ENCODE data around the gene TRUB1.
"Not testable (repeated sequence)": the region's sequence is repeated elsewhere in the genome, so short reads cannot be mapped to it uniquely, and the experiment has no call there.

Gene TRUB1

DNA sequence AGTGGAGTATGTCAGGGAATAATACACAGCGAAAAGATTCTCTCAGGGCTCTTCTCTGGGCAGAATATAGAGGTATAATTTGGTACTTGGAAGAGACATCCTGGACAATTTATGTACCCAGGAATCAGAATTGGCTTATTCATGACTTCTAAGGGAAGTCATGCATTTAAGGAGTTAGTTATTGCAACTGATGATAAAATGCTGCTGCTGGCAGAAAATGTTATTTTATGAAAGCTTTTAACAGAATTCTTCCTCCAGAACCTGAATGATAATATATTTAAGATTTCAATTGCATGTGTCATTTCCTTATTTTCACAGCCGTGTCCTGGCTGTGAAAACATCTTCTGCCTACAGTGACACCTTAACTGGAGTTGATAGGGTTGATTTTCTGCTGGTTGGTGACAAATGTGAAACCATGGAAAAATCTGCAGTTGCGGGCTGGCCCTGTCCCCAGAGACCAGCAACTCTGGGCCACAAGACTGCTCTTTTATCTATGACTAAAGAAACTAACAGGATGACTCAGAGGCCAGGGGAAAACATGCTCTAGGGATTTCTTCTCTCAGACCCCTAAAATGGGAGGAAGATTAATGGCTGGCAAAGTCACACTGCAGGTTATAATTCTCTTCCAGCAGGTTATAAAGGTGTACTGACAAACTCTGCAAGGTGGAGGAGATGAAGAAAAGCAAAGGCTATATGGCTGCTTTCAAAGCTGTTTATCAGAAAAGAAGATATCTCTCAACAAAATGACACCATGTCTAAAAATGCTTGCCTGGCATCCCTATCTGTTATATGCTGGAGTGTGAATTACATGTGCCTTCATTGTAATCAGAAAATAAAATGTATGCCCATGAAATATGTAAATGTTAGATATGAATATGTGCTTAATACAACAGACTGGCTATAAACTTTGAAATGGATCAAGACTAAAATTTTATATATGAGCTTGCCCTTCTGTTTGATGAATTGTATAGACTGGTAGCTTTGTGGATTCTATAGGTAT, 12.1 kb upstream of the TRUB1 start:
- no peak for DNase-seq

DNA sequence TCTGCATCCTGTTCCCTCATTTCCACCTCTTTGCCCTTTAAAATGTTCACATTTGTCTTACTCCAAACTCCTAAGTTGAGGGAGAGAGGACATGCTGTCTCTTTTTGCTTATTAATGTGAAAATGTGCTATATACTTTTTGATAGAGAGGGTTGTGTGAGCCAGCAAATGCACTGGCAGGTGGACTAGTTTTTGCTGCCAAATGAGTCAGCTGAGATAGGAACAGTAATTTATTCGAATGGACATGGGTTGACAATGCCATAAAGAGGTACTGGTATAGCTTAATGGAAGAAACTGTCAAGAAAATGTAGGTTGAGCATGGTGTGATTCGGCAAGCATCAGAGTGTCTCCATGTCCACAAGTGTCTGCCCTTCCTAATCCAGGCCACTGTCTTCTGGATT, 9.2 kb upstream of the TRUB1 start:
- DNase-seq: no peak

DNA sequence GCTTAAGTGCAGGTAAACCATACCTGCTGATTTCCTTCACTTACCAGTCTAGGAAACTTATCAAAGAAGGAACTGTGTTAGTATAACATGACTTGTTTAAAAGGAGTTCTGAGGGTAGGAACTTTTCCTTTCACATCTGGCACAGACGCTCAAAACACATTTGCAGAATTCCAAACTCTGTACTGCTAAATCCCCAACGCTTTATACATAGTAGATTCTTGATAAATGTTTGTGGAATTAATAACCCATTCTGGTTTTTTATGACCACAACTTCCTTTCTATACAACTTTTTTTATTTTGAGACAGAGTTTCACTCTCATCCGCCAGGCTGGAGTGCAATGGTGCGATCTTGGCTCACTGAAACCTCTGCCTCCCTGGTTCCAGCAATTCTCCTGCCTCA, 7.7 kb upstream of the TRUB1 start:
- DNase-seq: no peak

DNA sequence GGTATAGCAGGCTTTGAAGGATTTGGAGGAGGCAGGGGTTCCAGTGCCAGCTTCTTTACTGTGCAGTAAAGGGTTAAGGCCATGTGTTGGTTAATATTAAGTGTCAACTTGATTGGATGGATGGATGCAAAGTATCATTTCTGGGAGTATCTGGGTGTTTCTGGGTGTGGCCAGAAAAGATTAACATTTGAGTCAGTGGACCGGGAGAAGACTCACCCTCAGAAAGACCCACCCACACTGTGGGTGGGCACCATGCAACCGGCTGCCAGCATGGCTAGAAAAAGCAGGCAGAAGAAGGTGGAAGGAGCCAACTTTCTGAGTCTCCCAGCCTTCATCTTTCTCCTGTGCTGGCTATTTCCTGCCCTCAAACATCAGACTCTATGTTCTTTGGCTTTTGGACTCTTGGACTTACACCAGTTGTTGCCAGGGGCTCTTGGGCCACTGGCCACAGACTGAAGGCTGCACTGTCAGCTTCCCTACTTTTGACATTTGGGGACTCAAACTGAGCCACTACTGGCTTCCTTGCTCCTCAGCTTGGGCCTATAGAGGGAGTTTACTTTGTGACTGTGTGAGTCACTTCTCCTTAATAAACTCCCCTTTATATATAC, 6.8 kb upstream of the TRUB1 start:
- DNase-seq: no peak

DNA sequence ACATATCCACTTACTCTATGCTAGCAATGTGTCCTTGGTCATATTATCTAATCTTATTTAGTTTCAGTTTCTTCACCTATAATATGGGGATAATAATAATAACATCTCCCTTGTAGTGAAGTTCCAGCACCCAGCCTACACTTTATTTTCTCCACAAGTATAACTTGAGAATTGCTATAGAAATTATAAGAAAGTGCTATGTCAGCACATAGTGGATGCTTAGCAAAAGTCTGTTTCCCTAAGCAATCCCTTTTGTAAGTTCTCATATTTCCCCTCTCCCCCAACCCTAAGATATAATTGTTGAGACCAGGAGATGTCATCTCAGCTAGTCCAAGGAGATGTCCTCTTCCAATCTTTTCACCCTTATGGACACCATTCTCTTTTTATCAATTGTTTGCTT, 5.8 kb upstream of the TRUB1 start:
- no peak for DNase-seq

DNA sequence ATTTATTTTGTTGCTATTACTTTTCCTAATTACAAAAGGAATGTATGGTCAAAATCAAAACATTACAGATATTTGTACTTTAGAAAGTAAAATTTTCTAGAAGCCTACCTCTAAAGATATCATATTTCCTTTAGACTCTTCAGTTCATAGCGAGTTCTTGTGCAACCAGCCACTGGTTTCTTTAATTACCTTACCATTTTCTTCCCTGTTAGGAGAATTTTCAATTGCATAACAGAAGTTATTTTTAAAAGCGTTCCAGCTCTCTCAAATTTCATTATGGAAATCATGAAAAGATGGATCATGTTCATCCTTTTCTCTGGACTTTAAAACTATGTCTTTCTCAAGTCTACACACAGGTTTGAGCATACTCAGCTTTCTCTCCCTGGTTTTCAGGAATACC, 5.0 kb upstream of the TRUB1 start:
- no peak for DNase-seq

DNA sequence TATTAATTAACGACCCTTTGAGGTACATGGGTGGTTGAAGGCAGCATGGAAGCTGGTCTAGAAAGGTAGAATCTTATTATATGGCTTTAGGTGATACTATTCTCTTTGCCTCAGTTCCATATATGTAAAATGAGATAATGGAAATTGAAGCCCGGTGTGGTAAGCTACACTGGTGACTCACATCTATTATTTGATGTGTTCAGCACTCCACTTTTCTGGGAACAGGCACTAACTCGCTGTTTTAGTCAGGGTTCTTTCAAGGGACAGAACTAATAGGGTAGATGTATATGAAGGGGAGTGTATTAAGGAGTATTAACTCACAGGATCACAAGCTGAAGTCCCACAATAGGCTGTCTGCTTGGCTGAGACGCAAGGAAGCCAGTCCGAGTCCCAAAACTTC, 4.4 kb upstream of the TRUB1 start:
- no peak for DNase-seq

DNA sequence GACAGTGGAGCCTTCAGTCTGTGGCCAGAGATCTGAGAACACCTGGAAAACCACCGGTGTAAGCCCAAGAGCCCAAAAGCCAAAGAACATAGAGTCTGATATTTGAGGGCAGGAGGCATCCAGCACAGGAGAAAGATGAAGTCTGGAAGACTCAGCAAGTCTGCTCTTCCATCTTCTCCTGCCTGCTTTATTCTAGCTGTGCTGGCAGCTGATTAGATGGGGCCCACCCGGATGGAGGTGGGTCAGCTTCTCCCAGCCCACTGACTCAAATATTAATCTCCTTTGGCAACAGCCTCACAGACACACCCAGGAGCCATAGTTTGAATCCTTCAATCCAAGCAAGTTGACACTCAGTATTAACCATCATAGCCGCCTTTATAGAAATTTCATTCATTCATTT, 4.0 kb upstream of the TRUB1 start:
- not testable (repeated sequence) for DNase-seq

DNA sequence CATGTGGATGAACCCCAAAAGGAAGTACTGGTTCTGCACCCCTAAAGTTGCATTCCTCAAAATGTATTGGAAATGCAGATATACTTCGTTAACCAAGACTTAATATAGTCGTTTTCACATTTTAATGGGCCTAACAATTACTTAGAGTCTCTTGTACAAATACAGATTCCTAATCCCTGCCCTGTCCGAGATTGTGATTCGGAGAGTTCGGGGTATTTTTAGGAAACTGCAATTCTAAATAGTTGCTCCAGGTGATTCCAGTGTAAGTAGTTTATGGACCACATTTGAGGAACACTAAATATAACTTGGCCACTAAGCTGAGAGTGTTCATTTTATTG, 830 bp downstream of the TRUB1 start:
- no peak for DNase-seq

DNA sequence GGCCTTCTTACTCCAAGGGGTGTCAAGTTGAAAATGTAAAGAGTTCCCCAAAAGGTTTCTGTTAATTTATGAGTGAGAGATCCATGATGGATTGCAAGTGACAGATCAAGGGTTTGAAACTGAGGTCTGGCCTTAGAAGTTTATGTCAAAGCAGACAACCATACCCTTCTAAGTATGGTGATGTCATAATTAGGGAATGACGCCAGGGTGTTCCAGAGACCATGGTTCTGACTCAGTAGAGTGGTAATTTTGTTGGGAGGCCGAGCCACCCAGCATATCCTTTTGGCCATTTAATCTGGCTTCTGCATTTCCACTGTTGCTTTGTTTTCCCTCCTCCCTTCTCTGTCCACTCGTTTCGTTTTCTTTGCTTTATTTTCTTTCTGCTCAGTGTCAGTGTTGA, 2.7 kb downstream of the TRUB1 start:
- DNase-seq: no peak

DNA sequence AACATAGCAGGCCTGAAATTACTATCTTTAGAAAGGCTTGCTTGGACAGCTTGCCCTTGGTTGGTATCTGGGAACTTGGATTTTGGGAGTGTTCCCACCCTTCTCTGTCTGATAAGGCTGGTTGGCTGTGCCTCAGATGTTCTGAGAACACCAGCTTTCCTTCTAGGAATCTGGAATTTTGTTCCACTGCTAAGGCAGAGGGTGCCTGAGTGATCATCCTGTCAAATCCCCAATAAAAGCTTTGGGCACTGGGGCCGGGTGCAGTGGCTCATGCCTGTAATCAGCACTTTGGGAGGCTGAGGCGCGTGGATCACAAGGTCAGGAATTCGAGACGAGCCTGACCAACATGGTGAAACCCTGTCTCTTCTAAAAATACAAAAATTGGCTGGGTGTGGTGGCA, 5.0 kb downstream of the TRUB1 start:
- no peak for DNase-seq

DNA sequence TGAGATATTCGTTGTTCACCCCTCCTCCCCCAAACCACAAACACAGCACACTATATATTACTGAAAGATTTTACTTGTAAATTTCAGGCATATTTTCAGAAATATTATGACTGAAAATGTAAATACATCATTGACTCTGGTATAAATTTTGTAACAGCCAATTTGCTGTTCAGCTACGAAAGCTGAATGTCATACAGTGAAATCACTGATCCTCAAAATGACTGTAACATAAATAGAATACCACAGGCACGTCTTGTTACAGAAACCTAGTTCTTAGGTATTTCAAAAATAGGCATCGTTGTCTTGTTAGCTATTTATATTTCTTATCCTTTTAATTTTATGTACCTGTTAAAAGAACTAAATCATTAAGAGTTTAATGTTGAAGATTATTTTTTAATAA, 15.1 kb downstream of the TRUB1 start:
- DNase-seq: no peak

DNA sequence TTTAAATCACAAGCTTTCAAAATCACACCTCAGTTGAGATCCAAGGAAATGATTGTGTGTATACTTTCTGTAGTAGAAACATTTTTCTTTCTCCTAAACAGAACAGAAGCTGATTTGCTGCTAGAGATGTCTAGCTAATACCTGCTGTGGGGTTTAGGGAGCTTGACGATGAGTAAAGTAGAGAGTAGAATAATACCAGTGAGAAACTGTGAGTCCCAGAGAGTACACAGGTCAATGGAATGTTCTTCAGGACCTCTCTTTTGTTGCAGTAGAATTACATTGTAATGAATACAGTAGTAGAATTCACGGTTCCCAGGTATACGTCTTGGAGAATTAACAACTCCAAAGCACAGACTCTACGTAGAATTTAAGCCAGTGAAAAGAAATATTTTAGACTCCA, 18.0 kb downstream of the TRUB1 start:
- DNase-seq: no peak

DNA sequence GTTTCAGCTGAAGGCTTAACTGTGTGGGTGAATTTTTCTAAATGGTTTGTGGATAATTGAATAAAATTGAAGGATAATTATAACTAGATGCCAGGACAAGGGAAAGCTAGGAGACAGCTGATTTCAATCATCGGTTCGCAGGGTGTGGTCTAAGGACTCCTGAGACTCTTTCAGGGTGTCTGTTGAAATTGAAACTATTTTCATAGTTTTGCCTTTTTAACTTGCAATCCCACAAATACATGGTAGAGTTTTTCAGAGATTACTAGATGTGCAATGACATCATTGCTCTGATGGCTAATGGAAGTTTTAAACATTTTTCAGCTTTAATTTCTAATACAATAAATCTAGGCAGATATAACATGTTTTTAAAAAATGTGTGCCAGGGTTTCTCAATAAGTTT, 18.5 kb downstream of the TRUB1 start:
- no peak for DNase-seq

DNA sequence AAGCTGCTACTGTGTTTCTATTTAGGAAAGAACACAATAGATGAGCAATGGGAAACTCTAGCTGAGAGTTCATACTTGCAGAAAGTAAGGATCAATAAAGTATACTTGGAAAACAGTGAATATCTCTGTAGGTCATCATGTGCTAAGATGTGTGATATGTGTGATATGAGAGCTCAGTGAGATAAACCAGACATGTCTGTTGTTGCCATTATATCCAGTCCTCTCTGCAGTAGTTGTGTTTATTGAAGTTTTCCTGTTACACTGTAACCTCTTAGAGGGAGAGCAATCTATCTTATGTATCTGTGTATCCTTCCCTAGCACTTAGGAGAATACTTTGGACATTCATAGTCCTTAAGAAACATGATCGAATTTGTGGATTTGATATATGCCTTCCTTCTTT, 19.1 kb downstream of the TRUB1 start:
- no peak for DNase-seq

DNA sequence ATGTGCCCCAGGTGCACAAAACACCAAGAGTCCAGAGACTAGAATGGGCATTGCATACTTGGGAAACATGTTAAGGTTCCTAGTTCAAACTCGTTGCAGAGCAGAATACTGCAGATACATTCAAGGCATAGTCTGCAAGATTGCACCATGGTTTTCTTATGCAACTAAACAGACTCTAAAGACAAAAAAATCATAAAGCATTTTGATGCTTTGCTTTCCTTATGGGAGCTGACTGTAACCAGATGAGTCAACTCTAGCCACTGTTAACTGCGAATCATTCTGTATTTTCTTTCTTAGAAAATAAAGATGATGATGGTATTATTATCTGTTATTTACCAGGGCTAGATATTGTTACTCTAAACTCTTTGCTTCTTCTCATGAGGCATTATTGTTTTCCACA, 19.7 kb downstream of the TRUB1 start:
- DNase-seq: no peak

DNA sequence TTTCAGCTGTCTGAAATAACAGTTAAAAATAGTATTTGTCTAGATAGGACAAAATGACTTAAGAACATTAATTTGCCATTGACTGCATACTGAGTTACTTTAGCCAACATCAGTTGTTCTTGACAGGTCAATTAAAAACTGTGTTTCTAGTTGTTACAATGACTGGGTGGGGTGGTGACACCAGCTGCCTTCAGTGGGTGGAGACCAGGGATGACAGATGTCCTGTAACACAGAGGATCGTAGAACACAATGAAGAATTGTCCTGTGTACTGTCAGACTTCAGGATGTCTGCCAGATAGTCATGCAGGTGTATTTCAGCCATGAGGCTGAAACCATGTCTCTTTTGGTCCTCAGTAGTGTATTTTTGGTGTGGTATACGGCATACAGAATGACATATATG, 24.4 kb downstream of the TRUB1 start:
- DNase-seq: no peak

DNA sequence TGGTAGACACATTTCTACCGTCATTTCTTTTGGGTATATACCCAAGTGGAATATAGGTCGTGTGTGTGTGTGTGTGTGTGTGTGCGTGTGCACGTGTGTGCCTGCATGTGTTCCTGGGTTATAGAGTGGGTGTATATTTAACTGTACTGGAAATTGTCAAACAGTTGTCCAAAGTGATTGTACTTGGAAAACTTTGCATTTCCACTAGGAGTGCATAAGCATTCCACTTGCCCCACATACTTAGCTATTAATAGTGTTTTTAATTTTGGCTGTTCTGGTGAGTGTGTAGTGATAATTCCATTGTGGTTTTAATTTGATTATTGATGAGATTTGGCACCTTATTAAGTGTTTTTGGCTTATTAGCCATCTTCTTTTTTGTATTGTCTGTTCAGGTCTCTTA, 25.9 kb downstream of the TRUB1 start:
- no peak for DNase-seq

DNA sequence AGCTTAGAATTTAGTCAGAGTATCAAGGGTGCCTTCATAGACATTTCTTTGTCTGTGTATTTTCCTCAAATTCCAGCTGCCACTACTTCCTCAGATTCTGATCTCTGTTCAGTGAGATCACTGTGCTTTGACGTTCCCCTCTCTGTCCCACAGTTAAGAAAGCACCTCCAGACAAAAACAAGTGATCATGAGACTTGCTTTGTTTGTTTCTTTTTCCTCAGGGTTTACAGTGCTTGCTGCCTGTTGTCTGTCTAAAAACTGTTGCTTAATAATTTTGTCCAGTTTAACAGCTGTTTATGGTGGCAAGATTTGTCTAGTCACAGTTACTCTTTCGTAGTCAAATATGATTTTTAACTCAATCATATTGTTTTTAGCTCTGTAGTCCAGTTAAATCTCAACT, 29.1 kb downstream of the TRUB1 start:
- no peak for DNase-seq

DNA sequence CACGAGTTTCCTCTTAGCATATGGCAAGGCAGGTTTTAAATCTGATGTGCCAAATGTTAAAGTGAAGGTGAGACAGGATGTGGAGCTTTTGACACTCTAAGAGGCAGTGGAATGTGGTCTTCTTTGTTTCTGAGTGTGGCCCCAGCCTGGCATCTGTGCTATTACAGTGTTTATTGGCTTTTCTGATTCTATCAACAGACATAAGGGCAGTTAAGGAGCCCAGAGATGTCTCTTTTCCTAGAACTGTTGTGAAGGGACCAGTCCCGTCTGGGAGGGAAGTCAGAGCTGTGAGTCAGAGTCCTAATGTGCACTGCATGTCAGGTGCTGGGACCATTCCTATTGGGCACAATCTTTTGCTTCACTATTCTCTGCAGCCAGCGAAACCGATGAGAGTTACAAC, 32.5 kb downstream of the TRUB1 start:
- no peak for DNase-seq

DNA sequence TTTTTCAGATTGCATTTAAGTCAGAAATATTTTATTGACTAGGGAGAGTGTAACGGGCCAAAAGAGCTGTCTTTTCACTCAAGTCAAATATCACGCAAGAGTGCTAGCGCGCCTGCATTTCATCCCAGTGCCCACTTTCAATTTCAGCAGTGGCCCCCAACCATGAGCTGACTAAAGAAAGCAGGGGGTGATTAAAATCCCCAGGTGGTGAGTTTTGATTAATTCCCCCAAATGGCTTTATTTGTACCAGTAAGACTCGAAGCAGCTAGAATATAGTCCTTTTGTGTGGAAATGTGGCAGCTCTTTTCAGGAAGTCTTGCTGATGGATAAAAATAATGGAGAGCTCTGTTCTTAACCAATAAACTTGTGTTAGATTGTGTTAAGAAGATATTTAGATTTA, 35.3 kb downstream of the TRUB1 start:
- DNase-seq: no peak

DNA sequence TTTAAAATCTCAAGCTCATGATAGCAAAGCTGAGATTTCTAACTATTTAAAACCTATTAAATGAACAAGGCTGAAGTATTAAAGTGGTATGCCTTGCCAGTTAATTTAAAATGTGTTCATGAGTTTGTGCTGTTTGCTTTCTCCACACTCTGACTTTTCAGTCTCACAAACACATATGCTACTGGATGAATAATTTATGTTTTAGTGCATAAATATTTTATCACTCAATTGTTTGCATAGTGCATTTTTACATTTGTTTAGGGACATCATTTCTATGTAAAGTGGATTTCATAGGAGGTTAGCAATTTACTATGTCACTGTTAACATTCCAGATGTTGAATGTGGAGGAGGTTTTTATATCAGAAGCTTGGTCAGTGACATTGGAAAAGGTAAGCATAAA, 36.0 kb downstream of the TRUB1 start:
- no peak for DNase-seq

DNA sequence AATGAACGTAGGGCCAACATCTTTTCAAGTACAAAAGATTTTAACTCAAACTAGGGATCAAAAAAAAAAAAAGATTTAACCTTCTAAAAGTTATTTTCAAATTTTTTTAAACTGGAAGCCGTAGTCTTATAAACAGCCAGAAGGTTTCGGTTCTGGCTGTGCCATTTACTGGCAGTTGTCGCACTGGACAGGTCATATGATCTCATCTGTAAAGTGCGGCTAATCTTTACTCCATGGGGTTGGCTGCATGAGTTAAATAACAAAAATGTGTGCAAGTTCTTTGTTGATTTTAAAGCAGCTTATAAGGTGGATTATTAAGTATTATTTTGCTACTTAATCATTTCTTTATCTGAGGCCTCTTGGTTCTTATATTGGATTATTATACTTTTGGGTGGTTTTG, 36.6 kb downstream of the TRUB1 start:
- no peak for DNase-seq

DNA sequence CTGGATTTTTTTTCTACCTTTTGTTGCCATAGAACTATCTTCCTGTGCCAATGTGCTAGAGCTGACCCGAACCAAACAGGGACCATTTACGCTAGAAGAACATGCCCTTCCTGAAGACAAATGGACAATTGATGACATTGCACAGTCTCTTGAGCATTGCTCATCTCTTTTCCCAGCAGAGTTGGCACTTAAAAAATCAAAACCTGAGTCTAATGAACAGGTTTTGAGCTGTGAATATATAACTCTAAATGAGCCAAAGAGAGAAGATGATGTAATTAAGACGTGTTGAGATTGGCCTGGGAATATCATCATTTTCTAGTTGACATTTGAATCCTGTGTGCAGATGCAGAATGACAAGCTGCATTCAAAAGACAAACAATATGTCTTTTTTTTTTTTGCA, 37.1 kb downstream of the TRUB1 start:
- no peak for DNase-seq

DNA sequence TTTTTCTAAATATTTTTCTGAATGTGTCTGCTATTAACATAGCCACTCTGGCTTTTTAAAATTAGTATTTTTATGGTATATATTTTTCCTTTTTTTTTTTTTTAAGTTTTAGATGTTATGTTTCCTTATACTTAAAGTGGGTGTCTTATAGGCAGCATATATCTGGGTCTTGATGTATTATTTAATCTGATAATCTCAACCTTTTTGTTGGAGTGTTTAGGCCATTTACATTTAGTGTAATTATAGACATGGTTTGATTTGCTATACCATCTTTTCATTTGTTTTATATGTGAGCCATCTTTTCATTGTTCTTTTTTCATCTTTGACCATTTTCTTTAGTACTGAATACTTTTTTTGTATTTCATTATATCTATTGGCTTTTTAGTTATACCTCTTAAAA, 45.0 kb downstream of the TRUB1 start:
- no peak for DNase-seq

Data from activated CD4-positive, alpha-beta T cell treated with anti-CD3 and anti-CD28 coated beads, Interleukin-2, amount 50 U/mL, for 1 hour (primary cell).